Lower leg skin (tissue), 4 donors: ENCODE results near the gene BMP8B. TPM values are rescaled to one million over a fixed set of nuclear protein-coding genes. Genes with fewer than 3 reads are reported as not detected.

ENCODE experiments used
- DNase-seq, 2 donors: peaks; one replicate each; pipeline ENCODE4 v3.0.0-alpha.2; 2019; ENCODE audit warnings: low spot score in 2 of 2
- H3K4me3 ChIP-seq: fragments of 200-600 bp; sonication (generic); 2 replicates; pipeline ENCODE4 v1.5.1; 2017; ENCODE audit warnings: mild to moderate bottlenecking, low read depth; ENCODE audit not compliant: poor library complexity, severe bottlenecking
- POLR2A ChIP-seq, 2 donors: fragments of 450-650 bp; IDR thresholded peaks; one replicate each; pipeline ENCODE4 v1.6.1; 2016 to 2017; ENCODE audit warnings: antibody characterized with exemption in 2 of 2, mild to moderate bottlenecking in 1 of 2, moderate library complexity in 1 of 2
- WGBS, 2 donors: methylation state at CpG; one replicate each; pipeline ENCODE4 v1.1.5; 2018; 5-methylcytosine and 5-hydroxymethylcytosine counted together
- intact Hi-C: fragments of 100-400 bp; cut with DNase I; formaldehyde crosslinking; loops from one replicate; pipeline ENCODE4 v1.15.0; 2023; ENCODE audit warnings: low total_unique reads
- total RNA-seq, 4 donors: library from RNA; depleted of rRNA; stranded (reverse); fragments of >200 nt; gene quantifications; one replicate each; pipeline ENCODE4 v1.1.0, GENCODE V29; 2016
- TF ChIP-seq, protein P1 (sequence below), 3 donors: fragments of 450-650 bp; IDR thresholded peaks; one replicate each; pipeline ENCODE4 v1.5.1; 2016; ENCODE audit warnings: antibody characterized with exemption in 3 of 3, mild to moderate bottlenecking in 3 of 3, moderate library complexity in 2 of 3

Gene BMP8B
- total RNA-seq, 4 donors from 2014 or later = 1.1 to 2.2 (median 1.5) TPM

DNA sequence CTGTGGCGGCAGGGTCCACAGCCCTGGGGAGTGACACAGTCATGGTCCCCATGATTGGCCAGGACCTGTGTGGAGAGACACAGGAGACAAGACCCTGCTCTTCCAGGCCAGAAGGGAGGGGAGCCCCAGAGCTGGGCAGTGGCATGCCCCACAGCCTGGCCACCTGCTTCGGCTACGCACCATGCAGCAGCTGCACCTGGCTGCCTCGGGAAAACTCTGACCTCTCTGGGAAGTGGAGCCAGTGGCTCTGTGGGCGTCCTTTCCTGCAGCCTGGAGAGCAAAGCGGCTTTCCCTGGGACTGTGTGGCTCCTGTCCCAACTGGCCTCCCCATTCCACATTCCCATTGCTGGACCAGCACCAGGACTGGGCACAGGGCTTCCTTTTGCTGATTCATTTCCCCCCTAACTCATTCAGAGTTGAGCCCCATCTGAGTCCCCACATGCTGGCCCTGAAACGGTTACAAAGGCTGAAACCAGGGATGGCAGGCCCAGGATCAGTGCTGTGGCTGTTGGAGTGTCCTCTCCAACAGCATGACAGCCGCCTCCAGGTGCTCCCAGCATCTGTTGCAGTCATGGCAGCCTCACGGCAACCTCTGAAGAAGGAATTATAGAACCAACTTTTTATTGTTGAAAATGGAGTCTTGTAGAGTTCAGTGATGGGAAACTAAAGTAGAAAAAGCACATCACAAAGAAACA, 32.6 kb downstream of the BMP8B start:
- peak in 1 of 2 donors; percentile 69 for DNase-seq
- intact Hi-C loops = no loop called here
- no peak overlapping the region for H3K4me3 ChIP-seq
- 87 to 94% methylated on average over 7 to 9 of the region's 9 CpGs for WGBS, 2 donors
- TF ChIP-seq, protein P1, sequence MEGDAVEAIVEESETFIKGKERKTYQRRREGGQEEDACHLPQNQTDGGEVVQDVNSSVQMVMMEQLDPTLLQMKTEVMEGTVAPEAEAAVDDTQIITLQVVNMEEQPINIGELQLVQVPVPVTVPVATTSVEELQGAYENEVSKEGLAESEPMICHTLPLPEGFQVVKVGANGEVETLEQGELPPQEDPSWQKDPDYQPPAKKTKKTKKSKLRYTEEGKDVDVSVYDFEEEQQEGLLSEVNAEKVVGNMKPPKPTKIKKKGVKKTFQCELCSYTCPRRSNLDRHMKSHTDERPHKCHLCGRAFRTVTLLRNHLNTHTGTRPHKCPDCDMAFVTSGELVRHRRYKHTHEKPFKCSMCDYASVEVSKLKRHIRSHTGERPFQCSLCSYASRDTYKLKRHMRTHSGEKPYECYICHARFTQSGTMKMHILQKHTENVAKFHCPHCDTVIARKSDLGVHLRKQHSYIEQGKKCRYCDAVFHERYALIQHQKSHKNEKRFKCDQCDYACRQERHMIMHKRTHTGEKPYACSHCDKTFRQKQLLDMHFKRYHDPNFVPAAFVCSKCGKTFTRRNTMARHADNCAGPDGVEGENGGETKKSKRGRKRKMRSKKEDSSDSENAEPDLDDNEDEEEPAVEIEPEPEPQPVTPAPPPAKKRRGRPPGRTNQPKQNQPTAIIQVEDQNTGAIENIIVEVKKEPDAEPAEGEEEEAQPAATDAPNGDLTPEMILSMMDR (IDR thresholded peaks at IDR 0.05) = no peak
- no peak for TF ChIP-seq POLR2A (IDR thresholded peaks at IDR 0.05)

GRCh38 chr1:39754906-39755504, 33.7 kb downstream of the BMP8B start:
- intact Hi-C loops = no loop called here
- no peak for TF ChIP-seq POLR2A (IDR thresholded peaks at IDR 0.05)
- TF ChIP-seq, protein P1 (IDR thresholded peaks at IDR 0.05) = no peak
- H3K4me3 ChIP-seq = no peak overlapping the region
- 79 to 86% methylated on average over 2 of the region's 2 CpGs for WGBS, 2 donors
- DNase-seq = no peak

GRCh38 chr1:39754026-39754570, 34.6 kb downstream of the BMP8B start:
- H3K4me3 ChIP-seq = no peak overlapping the region
- intact Hi-C loops = no loop called here
- no peak for DNase-seq
- TF ChIP-seq POLR2A (IDR thresholded peaks at IDR 0.05) = no peak
- TF ChIP-seq, protein P1 (IDR thresholded peaks at IDR 0.05) = no peak
- whole genome bisulfite sequencing, 2 donors = 74 to 81% methylated on average over 2 of the region's 2 CpGs

DNA sequence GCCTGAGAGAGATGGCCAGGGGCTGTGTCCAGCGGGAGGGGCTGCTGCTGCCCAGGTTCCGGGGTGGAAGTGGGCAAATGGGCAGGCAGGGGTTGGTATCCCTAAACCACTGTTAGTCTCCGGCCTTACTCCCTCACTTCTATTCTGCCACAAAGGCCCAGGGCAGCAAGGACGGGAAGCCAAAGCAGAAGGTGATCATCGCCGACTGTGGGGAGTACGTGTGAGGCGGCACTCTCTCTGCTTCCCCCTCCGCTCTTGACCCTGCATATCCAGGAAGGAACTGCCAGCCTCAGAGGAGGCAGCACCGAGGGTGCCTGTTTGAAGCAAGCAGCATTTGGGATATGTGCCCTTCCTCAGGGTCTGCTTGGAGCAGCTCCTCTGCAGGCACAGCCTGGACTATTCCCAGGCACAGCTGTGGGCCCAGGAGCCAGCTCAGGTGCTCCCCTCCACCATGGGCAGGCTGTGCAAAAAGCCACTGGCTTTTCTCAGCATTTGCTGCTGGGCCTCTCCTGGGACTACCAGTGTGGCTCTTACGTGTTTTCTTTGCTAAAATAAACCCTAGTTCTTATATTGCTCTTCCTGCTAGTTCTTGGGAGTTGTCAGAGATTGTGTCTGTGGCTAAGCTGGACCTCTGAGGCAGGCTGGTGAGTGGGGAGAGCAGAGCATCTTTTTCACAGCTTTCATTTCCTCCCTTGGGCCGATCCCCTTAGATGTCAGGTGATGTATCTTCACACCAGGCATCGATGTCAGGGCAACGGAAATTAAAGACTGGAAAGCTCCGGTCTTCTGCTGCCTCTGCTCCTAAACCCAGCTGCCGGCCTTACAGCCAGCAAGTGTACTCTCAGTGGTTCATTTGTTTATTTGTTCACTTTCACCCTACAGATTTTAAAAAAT, 35.3 kb downstream of the BMP8B start:
- TF ChIP-seq, protein P1 (IDR thresholded peaks at IDR 0.05) = no peak
- no peak for TF ChIP-seq POLR2A (IDR thresholded peaks at IDR 0.05)
- intact Hi-C loops = no loop called here
- WGBS, 2 donors = 91 to 92% methylated on average over 16 of the region's 16 CpGs
- DNase-seq = no peak
- H3K4me3 ChIP-seq = no peak overlapping the region

GRCh38 chr1:39752703-39753102, 36.0 kb downstream of the BMP8B start:
- DNase-seq = no peak
- WGBS, 2 donors = 89 to 96% methylated on average over 5 to 6 of the region's 6 CpGs
- intact Hi-C loops = no loop called here
- no peak for TF ChIP-seq POLR2A (IDR thresholded peaks at IDR 0.05)
- TF ChIP-seq, protein P1 (IDR thresholded peaks at IDR 0.05) = no peak
- H3K4me3 ChIP-seq = no peak overlapping the region
